ENCODE data around the gene MRPL49. TPM values are rescaled to one million over a fixed set of nuclear protein-coding genes. Genes with fewer than 3 reads are reported as not detected.

MRPL49 gene
- total and polyA plus RNA-seq, 8 donors, result 39.3 to 47.2 (median 43.7) TPM

DNA sequence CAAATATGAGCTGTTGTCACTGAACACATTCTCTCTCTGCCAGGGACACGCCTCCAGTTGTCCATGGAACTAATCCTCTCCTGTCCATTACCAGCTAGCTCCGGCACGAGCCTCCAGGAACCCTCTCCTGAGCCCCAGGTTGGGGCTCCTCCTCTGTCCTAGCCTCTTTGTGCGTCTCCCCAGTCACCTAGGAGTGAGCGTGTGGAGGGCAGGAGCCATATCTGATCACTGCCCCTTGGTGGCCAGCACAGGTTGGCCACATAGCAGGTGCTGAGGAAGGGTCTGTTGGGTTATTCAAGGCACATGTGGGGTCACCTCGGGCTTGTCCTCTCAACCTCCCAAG is 9.7 kb downstream of the MRPL49 start:
- Histone ChIP-seq H3K36me3 (peaks cover 0 to 61% of the 10 kb centered on the region in 2 donors), H3K4me1 (peaks cover 16 to 32% of the 10 kb centered on the region in 2 donors), H3K4me3 (no peak overlapping the region), H3K27me3 (no peaks in the 10 kb centered on the region), H3K9me3 (no peaks in the 10 kb centered on the region), H3K27ac (peak overlapping the region in 1 of 2 donors; percentile 13)
- no peak for TF ChIP-seq CTCF (IDR thresholded peaks at IDR 0.05)
- DNase-seq (peak in 1 of 4 donors; percentile 24), ATAC-seq (no peak)
- intact Hi-C loops (cut with DNase I), result no loop called here

- Histone ChIP-seq H3K27me3 (no peaks in the 10 kb centered on the region), H3K27ac (peak overlapping the region in 1 of 2 donors; percentile 13), H3K36me3 (peaks cover 0 to 56% of the 10 kb centered on the region in 2 donors), H3K4me3 (peak overlapping the region; percentile 84 to 98), H3K4me1 (peaks cover 16 to 32% of the 10 kb centered on the region in 2 donors), H3K9me3 (no peaks in the 10 kb centered on the region)
- ATAC-seq (no peak), DNase-seq (peak in 1 of 4 donors; percentile 29)
- intact Hi-C loops (cut with DNase I), result no loop called here
- no peak for TF ChIP-seq CTCF (IDR thresholded peaks at IDR 0.05)
These were observed 10.3 kb downstream of the MRPL49 start for GRCh38 chr11:65132238-65132987.

DNA sequence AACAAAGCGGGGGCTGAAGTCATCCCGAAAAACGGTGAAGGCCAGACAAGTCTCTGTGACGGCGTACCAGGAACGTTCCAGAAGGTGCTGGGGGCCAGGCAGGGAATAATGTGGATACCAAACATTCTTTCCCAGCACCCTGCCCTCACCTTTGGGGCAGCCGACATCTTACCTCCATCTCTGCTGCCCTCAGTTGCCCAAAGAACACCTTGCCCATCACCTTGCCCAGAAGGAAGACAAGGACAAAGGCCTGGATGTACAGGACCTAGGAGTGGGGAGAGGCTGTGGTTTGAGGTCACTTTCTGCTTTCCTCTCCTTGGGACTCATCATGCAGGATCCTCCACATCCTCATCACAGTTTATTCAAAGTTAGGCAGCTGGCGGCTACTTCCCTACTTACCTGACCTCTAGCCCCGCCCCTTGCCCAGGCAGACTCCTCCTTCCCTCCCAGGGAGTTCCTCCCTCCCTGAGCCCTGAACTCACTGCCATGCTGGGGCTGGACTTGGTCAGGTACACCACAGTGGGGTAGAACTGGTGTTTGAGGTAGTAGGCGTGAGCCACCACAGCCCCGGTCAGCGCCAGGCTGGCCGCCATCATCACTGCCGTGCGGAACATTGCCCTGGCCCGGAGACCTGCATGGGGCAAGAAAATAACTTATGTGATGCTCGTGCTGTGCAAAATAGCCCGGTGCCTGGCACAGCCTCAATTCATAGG is 11.0 kb downstream of the MRPL49 start:
- Histone ChIP-seq H3K36me3 (peaks cover 0 to 48% of the 10 kb centered on the region in 2 donors), H3K9me3 (no peaks in the 10 kb centered on the region), H3K27me3 (no peaks in the 10 kb centered on the region), H3K4me3 (peak overlapping the region; percentile 84 to 98), H3K27ac (peak overlapping the region in 1 of 2 donors; percentile 98), H3K4me1 (peaks cover 16 to 32% of the 10 kb centered on the region in 2 donors)
- ATAC-seq (peak; percentile 39), DNase-seq (peak in 2 of 4 donors; percentile 80 to 93)
- intact Hi-C loops (cut with DNase I), result no loop called here
- TF ChIP-seq CTCF (IDR thresholded peaks at IDR 0.05), result no peak

- TF ChIP-seq CTCF (IDR thresholded peaks at IDR 0.05), result no peak
- Histone ChIP-seq H3K4me3 (peak overlapping the region; percentile 84 to 98), H3K4me1 (peaks cover 16 to 32% of the 10 kb centered on the region in 2 donors), H3K27me3 (no peaks in the 10 kb centered on the region), H3K27ac (peak overlapping the region; percentile 98), H3K9me3 (no peaks in the 10 kb centered on the region), H3K36me3 (peaks cover 0 to 43% of the 10 kb centered on the region in 2 donors)
- ATAC-seq (peak; percentile 0), DNase-seq (peak in 2 of 4 donors; percentile 40 to 46)
- intact Hi-C loops (cut with DNase I), result no loop called here
These were observed 11.6 kb downstream of the MRPL49 start for GRCh38 chr11:65133724-65134123.

Measured in left lung (tissue), 10 donors.